BE2C (cell line): ENCODE results near the gene COG3.

ENCODE experiments used
- DNase-seq: peaks from one replicate; pipeline ENCODE4 v3.0.0-alpha.2; 2020
- H3K27me3 ChIP-seq: fragments of 250-450 bp; sonication (Bioruptor Pico); 2 replicates; pipeline ENCODE4 v1.5.1; 2020; ENCODE audit warnings: mild to moderate bottlenecking
- H3K36me3 ChIP-seq: fragments of 250-450 bp; sonication (Bioruptor Pico); 2 replicates; pipeline ENCODE4 v1.5.1; 2020; ENCODE audit warnings: mild to moderate bottlenecking
- H3K4me1 ChIP-seq: fragments of 250-450 bp; sonication (Bioruptor Pico); 2 replicates; pipeline ENCODE4 v1.5.1; 2020
- H3K4me3 ChIP-seq: 2 replicates; pipeline ENCODE4 v1.5.1; 2011; ENCODE audit warnings: low read depth, low read length
- H3K9me3 ChIP-seq: fragments of 250-450 bp; sonication (Bioruptor Pico); 2 replicates; pipeline ENCODE4 v1.5.1; 2020
- TF ChIP-seq, protein P1 (sequence below): IDR thresholded peaks from 2 replicates; pipeline ENCODE4 v1.5.1; 2012; ENCODE audit warnings: mild to moderate bottlenecking, low read depth, low read length

COG3 gene

DNA sequence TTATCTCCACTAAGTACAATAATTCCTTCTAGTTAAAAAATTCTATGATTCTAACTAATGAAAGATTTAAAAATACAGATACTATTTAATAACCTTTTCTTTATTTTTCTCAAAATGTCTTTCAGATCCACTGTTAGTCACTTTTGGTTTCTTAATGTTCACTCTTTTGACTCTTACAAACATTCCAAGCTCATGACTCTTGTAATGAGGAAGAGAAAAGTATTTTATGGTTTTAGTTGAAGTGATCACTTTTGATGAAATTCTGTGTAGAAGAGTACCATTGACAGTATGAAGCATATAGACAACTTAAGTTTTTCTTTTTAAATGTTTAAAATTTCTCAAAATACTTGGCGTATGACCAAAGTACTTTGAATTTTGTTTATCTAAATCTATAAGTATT lies 27.8 kb downstream of the COG3 start:
- H3K4me3 ChIP-seq, result no peak overlapping the region
- TF ChIP-seq, protein P1, sequence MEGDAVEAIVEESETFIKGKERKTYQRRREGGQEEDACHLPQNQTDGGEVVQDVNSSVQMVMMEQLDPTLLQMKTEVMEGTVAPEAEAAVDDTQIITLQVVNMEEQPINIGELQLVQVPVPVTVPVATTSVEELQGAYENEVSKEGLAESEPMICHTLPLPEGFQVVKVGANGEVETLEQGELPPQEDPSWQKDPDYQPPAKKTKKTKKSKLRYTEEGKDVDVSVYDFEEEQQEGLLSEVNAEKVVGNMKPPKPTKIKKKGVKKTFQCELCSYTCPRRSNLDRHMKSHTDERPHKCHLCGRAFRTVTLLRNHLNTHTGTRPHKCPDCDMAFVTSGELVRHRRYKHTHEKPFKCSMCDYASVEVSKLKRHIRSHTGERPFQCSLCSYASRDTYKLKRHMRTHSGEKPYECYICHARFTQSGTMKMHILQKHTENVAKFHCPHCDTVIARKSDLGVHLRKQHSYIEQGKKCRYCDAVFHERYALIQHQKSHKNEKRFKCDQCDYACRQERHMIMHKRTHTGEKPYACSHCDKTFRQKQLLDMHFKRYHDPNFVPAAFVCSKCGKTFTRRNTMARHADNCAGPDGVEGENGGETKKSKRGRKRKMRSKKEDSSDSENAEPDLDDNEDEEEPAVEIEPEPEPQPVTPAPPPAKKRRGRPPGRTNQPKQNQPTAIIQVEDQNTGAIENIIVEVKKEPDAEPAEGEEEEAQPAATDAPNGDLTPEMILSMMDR, result no peak
- DNase-seq, result no peak

DNA sequence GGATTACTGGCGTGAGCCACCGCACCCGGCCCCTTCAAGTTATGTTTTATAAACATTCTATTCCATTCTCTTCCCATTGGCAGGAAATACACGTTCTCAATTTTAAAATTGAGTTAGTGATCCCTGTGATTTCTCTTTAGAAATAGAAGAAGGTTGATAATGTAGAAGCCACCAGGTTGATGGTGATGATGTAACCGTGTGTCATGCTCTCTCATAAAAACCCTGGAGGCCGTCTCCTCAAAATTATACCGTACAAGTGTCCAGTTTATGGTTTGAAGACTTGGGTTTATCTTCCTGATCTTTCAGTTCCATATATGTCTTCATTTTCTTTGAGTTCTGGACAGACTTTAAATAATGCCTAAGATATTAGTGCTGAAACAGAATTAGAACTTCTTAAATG lies 32.2 kb downstream of the COG3 start:
- Histone ChIP-seq H3K4me3 (no peak overlapping the region), H3K9me3 (no peaks in the 10 kb centered on the region), H3K4me1 (no peaks in the 10 kb centered on the region), H3K36me3 (peaks cover 24% of the 10 kb centered on the region), H3K27me3 (no peaks in the 10 kb centered on the region)
- DNase-seq, result no peak
- TF ChIP-seq, protein P1, result no peak

More for the DNA sequence above, 27.8 kb downstream of the COG3 start:
- Histone ChIP-seq H3K27me3 (no peaks in the 10 kb centered on the region), H3K4me1 (no peaks in the 10 kb centered on the region; the same call in 1 of the 2 replicates), H3K36me3 (peaks cover 24% of the 10 kb centered on the region), H3K9me3 (no peaks in the 10 kb centered on the region)

DNA sequence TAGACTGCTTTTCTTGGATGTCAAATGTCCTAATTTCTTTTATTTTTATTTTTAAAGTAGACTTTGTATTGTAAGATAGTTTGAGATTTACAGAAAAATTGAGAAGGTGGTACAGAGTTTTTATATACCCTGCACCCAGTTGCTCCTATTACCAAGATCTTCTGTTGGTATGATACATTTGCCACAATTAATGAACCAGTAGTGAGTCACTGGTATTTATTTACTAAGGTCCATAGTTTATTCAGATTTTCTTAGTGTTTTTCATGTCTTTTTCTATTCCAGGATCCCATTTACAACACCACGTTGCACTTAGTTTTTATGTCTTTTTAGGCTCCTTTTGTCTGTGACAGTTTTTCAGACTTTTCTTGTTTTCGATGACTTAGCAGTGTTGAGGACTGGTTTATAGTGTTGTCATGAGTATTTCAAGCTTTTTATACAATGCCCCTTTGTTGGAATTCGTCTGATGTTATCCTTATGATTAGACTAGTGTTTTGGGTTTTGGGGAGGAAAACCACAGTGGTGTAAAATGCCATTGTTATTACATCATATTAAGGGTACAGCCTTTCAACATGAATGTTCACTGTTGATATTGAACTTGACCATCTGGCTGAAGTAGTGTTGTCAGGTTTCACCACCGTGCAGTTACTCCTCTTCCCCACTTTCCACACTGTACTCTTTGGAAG lies 35.9 kb downstream of the COG3 start:
- Histone ChIP-seq H3K9me3 (no peaks in the 10 kb centered on the region), H3K36me3 (peaks cover 31% of the 10 kb centered on the region), H3K4me1 (no peaks in the 10 kb centered on the region), H3K27me3 (no peaks in the 10 kb centered on the region), H3K4me3 (no peak overlapping the region)
- no peak for DNase-seq
- TF ChIP-seq, protein P1, result no peak

DNA sequence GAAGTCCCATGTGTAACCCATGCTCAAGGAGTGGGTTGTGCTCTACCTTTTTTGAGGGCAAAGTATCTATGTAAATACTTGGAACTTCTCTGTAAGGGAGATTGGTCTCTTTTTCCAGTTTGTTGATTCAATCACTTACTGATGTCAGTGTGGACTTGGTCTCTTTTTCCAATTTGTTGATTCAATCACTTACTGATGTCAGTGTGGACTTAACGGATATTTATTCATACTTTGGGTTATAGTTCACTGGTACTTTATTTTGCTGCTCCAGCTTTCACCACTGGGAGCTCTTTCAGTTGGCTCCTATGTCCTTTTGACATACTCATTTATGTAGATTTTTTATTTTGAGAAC lies 36.4 kb downstream of the COG3 start:
- Histone ChIP-seq H3K4me3 (no peak overlapping the region), H3K36me3 (peaks cover 36% of the 10 kb centered on the region), H3K9me3 (no peaks in the 10 kb centered on the region), H3K4me1 (no peaks in the 10 kb centered on the region), H3K27me3 (no peaks in the 10 kb centered on the region)
- TF ChIP-seq, protein P1, result no peak
- DNase-seq, result no peak

DNA sequence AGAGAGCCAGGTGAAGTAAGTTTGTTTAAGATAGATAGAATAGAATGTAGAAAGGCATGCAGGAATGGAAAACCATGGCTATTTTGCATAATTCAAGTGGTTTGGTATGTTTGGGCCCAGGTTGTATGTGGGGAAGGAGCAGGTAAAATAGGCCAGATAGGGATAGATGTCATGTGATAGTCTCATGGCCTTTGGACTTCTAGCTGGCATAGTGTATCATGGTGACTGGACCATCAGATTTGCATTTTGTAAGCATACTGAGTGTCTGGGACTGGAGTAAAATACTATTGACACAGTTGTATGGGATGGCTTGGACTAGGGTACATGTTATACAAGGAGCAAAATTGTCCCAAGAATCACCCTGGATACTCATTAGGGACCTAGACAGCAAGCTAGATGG lies 38.9 kb downstream of the COG3 start:
- H3K9me3 ChIP-seq, result no peaks in the 10 kb centered on the region
- peaks cover 41% of the 10 kb centered on the region for H3K36me3 ChIP-seq
- no peaks in the 10 kb centered on the region for H3K4me1 ChIP-seq
- no peak for DNase-seq
- TF ChIP-seq, protein P1, result no peak
- H3K27me3 ChIP-seq, result no peaks in the 10 kb centered on the region
- H3K4me3 ChIP-seq, result no peak overlapping the region

DNA sequence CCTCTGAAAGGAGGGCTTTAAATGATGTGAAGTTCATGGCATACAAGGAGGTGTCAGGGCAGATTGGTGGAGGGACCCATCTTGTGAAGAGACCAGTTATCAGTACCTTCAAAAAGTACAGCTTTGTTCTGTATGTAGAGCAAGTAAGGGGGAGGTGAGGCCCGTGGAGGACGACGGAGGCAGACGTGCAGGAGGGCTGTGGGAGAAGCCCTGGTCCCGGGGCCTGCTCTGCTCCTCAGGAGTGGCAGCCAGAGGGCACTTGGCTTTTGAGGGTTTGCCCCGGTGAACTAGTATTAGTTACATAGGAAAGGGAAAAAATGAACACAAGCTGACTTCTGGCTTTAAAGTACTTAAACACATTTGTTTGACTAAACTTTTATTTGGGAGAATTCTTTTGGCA lies 42.1 kb downstream of the COG3 start:
- peaks cover 48% of the 10 kb centered on the region for H3K36me3 ChIP-seq
- H3K4me1 ChIP-seq, result no peaks in the 10 kb centered on the region
- H3K9me3 ChIP-seq, result no peaks in the 10 kb centered on the region
- TF ChIP-seq, protein P1, result no peak
- no peaks in the 10 kb centered on the region for H3K27me3 ChIP-seq
- H3K4me3 ChIP-seq, result no peak overlapping the region
- no peak for DNase-seq
